Measurements from ENCODE around the gene MRPL38.
A peak's percentile ranks its signal among the peaks of the same experiment; 100 is the strongest.

The MRPL38 gene

DNA sequence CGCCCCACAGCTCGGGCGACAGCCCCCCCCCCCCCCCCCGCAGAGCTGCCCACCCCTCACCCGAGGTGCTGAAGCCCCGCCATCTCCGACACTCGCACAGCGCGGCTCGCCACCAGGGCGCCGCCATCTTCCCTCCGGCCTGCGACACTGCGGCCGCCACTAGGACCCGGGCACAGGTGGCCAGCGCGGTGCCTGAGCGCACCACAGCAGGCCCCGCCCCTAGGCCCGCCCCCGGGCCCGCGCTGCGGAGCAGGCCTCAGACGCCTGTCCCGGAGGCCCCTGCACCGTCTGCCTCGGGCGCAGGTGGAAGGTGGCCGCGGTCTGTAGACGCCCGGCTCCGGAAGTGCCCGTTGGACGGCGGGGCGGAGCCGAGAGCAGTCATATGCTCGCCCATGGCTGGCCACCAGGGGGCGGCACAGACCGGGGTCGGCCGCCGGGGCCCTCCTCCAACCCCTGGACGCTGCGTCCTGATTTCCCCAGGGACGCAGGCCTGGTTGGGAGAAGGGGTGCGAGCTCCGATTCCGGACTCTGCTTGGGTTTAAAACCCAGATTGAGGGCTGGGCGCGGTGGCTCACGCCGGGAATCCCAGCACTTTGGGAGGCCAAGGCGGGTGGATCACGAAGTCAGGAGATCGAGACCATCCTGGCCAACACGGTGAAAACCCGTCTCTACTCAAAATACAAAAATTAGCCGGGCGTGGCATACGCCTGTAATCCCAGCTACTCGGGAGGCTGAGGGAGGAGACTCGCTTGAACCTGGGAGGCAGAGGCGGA, at the start of gene MRPL38:
Gene MRPL38 (minus strand): TSS at position 136 of the 773 bp plus-strand sequence. CDS start 9 bp downstream, at position 127.
- peak within 1 kb of the TSS; percentile 98 for H2AFZ ChIP-seq (ENCODE audit: low read depth, low read length)
- H3K36me3 ChIP-seq (ENCODE audit: insufficient read depth, low read length) = peaks cover 33% of the 10 kb centered on the region

GRCh38 chr17:75950855-75951554, 46.3 kb upstream of the MRPL38 start:
- ATAC-seq (ENCODE audit: insufficient read depth, low read depth) (0 out of 3 replicates have a peak, but pooled peaks have one; percentile 19), DNase-seq (no peak)
- no peaks in the 10 kb centered on the region for H3K9me3 ChIP-seq (ENCODE audit: insufficient read depth, low read length, severe bottlenecking)
- 0 out of 2 replicates have a peak, but pooled peaks cover 5% of the 10 kb centered on the region for H3K4me1 ChIP-seq (ENCODE audit: insufficient read depth, low read length)
- peaks cover 78% of the 10 kb centered on the region for H3K36me3 ChIP-seq (ENCODE audit: insufficient read depth, low read length)
- no peak overlapping the region for H3K4me3 ChIP-seq (ENCODE audit: low read depth in 1 of 2, low read length in 2 of 2)
- no peak overlapping the region for H3K4me2 ChIP-seq (ENCODE audit: insufficient read depth, low read length)
- H3K79me2 ChIP-seq (ENCODE audit: insufficient read depth, low read length) = no peaks in the 10 kb centered on the region
- no peak overlapping the region for H3K9ac ChIP-seq (ENCODE audit: low read depth, low read length)
- no peaks in the 10 kb centered on the region for H4K20me1 ChIP-seq (ENCODE audit: insufficient read depth, low read length)
- H3K27ac ChIP-seq (ENCODE audit: low read length) = no peak overlapping the region
- H3K27me3 ChIP-seq (ENCODE audit: insufficient read depth, low read length, poor library complexity) = no peaks in the 10 kb centered on the region
- no peak for TF ChIP-seq EZH2 (IDR thresholded peaks at IDR 0.05; ENCODE audit: borderline replicate concordance, low read depth, low read length, severe bottlenecking)
- TF ChIP-seq, protein P1, sequence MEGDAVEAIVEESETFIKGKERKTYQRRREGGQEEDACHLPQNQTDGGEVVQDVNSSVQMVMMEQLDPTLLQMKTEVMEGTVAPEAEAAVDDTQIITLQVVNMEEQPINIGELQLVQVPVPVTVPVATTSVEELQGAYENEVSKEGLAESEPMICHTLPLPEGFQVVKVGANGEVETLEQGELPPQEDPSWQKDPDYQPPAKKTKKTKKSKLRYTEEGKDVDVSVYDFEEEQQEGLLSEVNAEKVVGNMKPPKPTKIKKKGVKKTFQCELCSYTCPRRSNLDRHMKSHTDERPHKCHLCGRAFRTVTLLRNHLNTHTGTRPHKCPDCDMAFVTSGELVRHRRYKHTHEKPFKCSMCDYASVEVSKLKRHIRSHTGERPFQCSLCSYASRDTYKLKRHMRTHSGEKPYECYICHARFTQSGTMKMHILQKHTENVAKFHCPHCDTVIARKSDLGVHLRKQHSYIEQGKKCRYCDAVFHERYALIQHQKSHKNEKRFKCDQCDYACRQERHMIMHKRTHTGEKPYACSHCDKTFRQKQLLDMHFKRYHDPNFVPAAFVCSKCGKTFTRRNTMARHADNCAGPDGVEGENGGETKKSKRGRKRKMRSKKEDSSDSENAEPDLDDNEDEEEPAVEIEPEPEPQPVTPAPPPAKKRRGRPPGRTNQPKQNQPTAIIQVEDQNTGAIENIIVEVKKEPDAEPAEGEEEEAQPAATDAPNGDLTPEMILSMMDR (IDR thresholded peaks at IDR 0.05; ENCODE audit: borderline replicate concordance, extremely low read depth, low read length, poor library complexity, severe bottlenecking) = no peak
- H2AFZ ChIP-seq (ENCODE audit: low read depth, low read length) = no peak overlapping the region

More for the DNA sequence above, at the start of gene MRPL38:
- H3K9ac ChIP-seq (ENCODE audit: low read depth, low read length) = peak within 1 kb of the TSS; percentile 81
- H3K27ac ChIP-seq (ENCODE audit: low read length) = peak within 1 kb of the TSS; percentile 94
- H3K27me3 ChIP-seq (ENCODE audit: insufficient read depth, low read length, poor library complexity) = no peaks in the 10 kb centered on the region
- H4K20me1 ChIP-seq (ENCODE audit: insufficient read depth, low read length) = no peaks in the 10 kb centered on the region
- H3K79me2 ChIP-seq (ENCODE audit: insufficient read depth, low read length) = peaks cover 29% of the 10 kb centered on the region
- H3K9me3 ChIP-seq (ENCODE audit: insufficient read depth, low read length, severe bottlenecking) = no peaks in the 10 kb centered on the region
- H3K4me3 ChIP-seq (ENCODE audit: low read depth in 1 of 2, low read length in 2 of 2) = peak within 1 kb of the TSS; percentile 84 to 85
- ATAC-seq (ENCODE audit: insufficient read depth, low read depth) (peak; percentile 97), DNase-seq (peak; percentile 97)
- TF ChIP-seq, protein P1 (IDR thresholded peaks at IDR 0.05; ENCODE audit: borderline replicate concordance, extremely low read depth, low read length, poor library complexity, severe bottlenecking) = peak; percentile 95
- TF ChIP-seq EZH2 (IDR thresholded peaks at IDR 0.05; ENCODE audit: borderline replicate concordance, low read depth, low read length, severe bottlenecking) = no peak
- H3K4me2 ChIP-seq (ENCODE audit: insufficient read depth, low read length) = peak within 1 kb of the TSS; percentile 87
- peaks cover 29% of the 10 kb centered on the region for H3K4me1 ChIP-seq (ENCODE audit: insufficient read depth, low read length)

DNA sequence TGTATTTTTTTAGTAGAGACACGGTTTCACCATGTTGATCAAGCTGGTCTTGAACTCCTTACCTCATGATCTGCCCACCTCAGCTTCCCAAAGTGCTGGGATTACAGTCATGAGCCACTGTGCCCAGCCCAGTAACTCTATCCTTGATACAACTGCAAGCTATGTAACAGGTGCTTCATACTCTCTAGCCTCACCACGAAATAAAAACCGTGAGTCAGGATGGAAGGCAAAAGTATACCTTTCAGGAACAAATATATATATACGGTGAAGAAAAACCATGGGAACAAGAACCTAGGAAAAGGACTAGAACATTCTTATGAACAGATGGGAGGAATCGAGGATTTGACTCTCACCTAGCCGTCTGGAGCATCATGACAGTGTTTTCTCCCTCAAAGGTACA, 45.7 kb upstream of the MRPL38 start:
- H3K9me3 ChIP-seq (ENCODE audit: insufficient read depth, low read length, severe bottlenecking) = no peaks in the 10 kb centered on the region
- H3K27me3 ChIP-seq (ENCODE audit: insufficient read depth, low read length, poor library complexity) = no peaks in the 10 kb centered on the region
- ATAC-seq (ENCODE audit: insufficient read depth, low read depth) (no peak), DNase-seq (no peak)
- H4K20me1 ChIP-seq (ENCODE audit: insufficient read depth, low read length) = no peaks in the 10 kb centered on the region
- H3K27ac ChIP-seq (ENCODE audit: low read length) = no peak overlapping the region
- H3K36me3 ChIP-seq (ENCODE audit: insufficient read depth, low read length) = peaks cover 76% of the 10 kb centered on the region
- H3K4me1 ChIP-seq (ENCODE audit: insufficient read depth, low read length) = 0 out of 2 replicates have a peak, but pooled peaks cover 5% of the 10 kb centered on the region
- no peaks in the 10 kb centered on the region for H3K79me2 ChIP-seq (ENCODE audit: insufficient read depth, low read length)
- H2AFZ ChIP-seq (ENCODE audit: low read depth, low read length) = no peak overlapping the region
- no peak overlapping the region for H3K4me2 ChIP-seq (ENCODE audit: insufficient read depth, low read length)
- no peak for TF ChIP-seq EZH2 (IDR thresholded peaks at IDR 0.05; ENCODE audit: borderline replicate concordance, low read depth, low read length, severe bottlenecking)
- TF ChIP-seq, protein P1 (IDR thresholded peaks at IDR 0.05; ENCODE audit: borderline replicate concordance, extremely low read depth, low read length, poor library complexity, severe bottlenecking) = no peak
- H3K4me3 ChIP-seq (ENCODE audit: low read depth in 1 of 2, low read length in 2 of 2) = no peak overlapping the region
- no peak overlapping the region for H3K9ac ChIP-seq (ENCODE audit: low read depth, low read length)

Data from DND-41 (cell line).